Activated T-helper 1 cell treated with anti-CD3 and anti-CD28 coated beads, Interleukin-12 subunit alpha, Interleukin-12 subunit beta, Interleukin-2, Interleukin-4 antibody, amounts not matched to agents 30 ng/mL and 10 ng/mL and 1 ng/mL, durations not matched to agents 14 hours and 24 hours and 36 hours (primary cell): ENCODE measurements around the gene NHS. TPM values are rescaled to one million over a fixed set of nuclear protein-coding genes. Genes with fewer than 3 reads are reported as not detected.
"Not testable (repeated sequence)": the region's sequence is repeated elsewhere in the genome, so short reads cannot be mapped to it uniquely, and the experiment has no call there.

Experiments used
- DNase-seq: peaks from one replicate; pipeline ENCODE4 v3.0.0; 2021; ENCODE audit warnings: low spot score
- H3K27ac Mint-ChIP-seq: one replicate; pipeline ENCODE4 v1.8.0; 2021; ENCODE audit warnings: mild to moderate bottlenecking, mixed read lengths
- H3K27me3 Mint-ChIP-seq: one replicate; pipeline ENCODE4 v1.8.0; 2022; ENCODE audit warnings: mild to moderate bottlenecking, moderate library complexity, mixed read lengths; ENCODE audit not compliant: insufficient read depth
- H3K36me3 Mint-ChIP-seq: one replicate; pipeline ENCODE4 v1.8.0; 2021; ENCODE audit warnings: low read depth, mixed read lengths
- H3K4me1 Mint-ChIP-seq: one replicate; pipeline ENCODE4 v1.8.0; 2021; ENCODE audit warnings: low read depth, mixed read lengths
- H3K4me3 Mint-ChIP-seq: one replicate; pipeline ENCODE4 v1.8.0; 2021; ENCODE audit warnings: mild to moderate bottlenecking, moderate library complexity, mixed read lengths
- H3K9me3 Mint-ChIP-seq: one replicate; pipeline ENCODE4 v1.8.0; 2021; ENCODE audit warnings: mixed read lengths
- intact Hi-C: fragments of 100-400 bp; cut with micrococcal nuclease; formaldehyde crosslinking; loops from one replicate; pipeline ENCODE4 v1.15.1; 2024
- total RNA-seq: library from RNA; stranded (reverse); gene quantifications from 2 replicates; pipeline ENCODE4 v1.2.3, GENCODE V29; 2022

NHS gene
- total RNA-seq, 1 donor from 2014 or later = 8.1 TPM

- H3K4me3 Mint-ChIP-seq = no peak overlapping the region
- H3K36me3 Mint-ChIP-seq = no peaks in the 10 kb centered on the region
- intact Hi-C loops = no loop called here
- H3K4me1 Mint-ChIP-seq = no peaks in the 10 kb centered on the region
- no peak overlapping the region for H3K27ac Mint-ChIP-seq
- H3K9me3 Mint-ChIP-seq = no peaks in the 10 kb centered on the region
- no peak for DNase-seq
- H3K27me3 Mint-ChIP-seq = no peaks in the 10 kb centered on the region
These were observed 119.2 kb downstream of the NHS start for GRCh38 chrX:17494216-17494615.

GRCh38 chrX:17495052-17495451 lies 120.1 kb downstream of the NHS start:
- Mint-ChIP-seq H3K27me3 (no peaks in the 10 kb centered on the region), H3K4me1 (no peaks in the 10 kb centered on the region), H3K36me3 (no peaks in the 10 kb centered on the region), H3K9me3 (no peaks in the 10 kb centered on the region), H3K27ac (no peak overlapping the region), H3K4me3 (no peak overlapping the region)
- DNase-seq = no peak
- intact Hi-C loops = no loop called here

DNA sequence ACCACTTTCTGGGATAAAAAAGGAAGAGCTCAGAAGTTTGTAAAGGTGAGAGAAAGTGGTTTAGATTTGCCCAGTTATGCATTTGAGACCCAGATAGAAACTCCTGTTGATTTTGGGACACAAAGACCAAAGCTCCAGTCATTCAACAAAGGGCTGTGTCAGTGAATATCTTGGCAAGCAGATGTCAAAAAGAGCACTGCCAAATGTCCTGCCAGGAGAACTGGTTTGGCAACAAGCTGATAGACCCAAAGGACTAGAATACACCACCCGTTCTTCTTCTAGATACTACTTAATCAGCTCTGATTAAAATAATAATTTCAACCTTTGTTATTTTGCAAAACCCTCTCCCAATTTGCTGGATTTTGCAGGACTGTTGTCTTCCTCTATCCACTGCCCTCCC lies 121.4 kb downstream of the NHS start:
- DNase-seq = no peak
- Mint-ChIP-seq H3K27ac (no peak overlapping the region), H3K27me3 (no peaks in the 10 kb centered on the region), H3K9me3 (no peaks in the 10 kb centered on the region), H3K4me1 (no peaks in the 10 kb centered on the region), H3K4me3 (no peak overlapping the region), H3K36me3 (no peaks in the 10 kb centered on the region)
- intact Hi-C loops = no loop called here

DNA sequence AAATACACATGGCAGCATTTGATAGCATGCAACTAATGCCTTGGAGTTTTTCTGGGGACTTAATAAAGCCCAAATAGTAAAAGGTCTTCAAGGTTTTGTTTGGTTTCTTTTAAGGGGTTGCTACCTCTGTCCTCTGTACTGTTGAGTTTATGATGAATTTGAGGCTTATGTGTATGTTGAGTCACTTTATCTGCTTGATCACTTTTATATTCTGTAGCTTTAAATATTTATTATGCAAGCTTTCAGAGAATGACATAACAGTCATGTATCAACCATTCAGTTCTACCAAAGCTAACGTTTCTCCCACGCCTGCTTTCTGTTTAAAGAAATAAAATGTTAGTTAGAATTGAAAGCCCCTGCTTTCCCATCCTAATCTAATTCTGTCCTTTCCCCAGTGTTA lies 122.2 kb downstream of the NHS start:
- H3K4me1 Mint-ChIP-seq = no peaks in the 10 kb centered on the region
- intact Hi-C loops = no loop called here
- no peaks in the 10 kb centered on the region for H3K9me3 Mint-ChIP-seq
- no peaks in the 10 kb centered on the region for H3K27me3 Mint-ChIP-seq
- H3K27ac Mint-ChIP-seq = no peak overlapping the region
- no peak overlapping the region for H3K4me3 Mint-ChIP-seq
- no peaks in the 10 kb centered on the region for H3K36me3 Mint-ChIP-seq
- DNase-seq = no peak

DNA sequence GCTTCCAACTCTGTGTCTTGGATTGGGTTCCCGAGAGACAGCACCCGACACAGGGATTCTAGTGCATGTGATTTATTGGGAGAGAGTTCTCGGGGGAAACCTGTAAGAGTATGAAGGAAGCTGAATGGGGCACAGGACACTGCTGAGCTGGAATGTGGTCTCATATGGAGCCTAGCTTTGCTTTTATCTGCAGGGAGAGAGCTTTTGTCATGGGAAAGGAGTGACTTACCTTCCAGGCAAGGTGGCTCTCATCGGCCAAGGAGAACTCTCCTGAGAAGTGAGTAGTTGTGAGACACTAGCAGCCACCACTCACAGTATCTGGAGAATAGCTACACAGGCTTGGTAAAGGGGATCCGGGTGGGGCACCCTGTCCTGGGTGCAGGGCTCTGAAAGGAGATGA lies 124.5 kb downstream of the NHS start:
- Mint-ChIP-seq H3K9me3 (no peaks in the 10 kb centered on the region), H3K4me3 (no peak overlapping the region), H3K4me1 (no peaks in the 10 kb centered on the region), H3K27me3 (no peaks in the 10 kb centered on the region), H3K36me3 (no peaks in the 10 kb centered on the region), H3K27ac (no peak overlapping the region)
- DNase-seq = no peak
- intact Hi-C loops = no loop called here

DNA sequence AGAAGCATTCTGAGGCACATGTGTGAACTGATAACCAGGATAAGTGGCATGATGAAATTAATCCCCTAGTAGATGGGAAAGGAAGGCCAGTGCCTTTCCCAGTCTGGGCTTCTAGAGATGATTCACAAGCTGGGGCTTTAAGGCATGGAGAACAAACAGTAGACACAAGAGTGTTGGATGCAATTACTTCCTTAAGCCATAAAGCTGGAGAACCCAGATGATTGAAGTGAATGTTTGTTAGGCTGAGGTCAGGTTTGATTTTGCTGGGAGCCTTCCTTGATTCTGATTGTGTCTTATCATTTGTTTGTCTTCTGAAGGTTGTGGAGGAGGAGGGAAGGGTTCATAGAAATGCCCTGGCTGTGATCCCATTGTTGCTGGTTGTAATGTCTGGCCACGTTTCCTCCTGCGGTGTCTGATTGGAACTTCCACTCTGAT lies 125.2 kb downstream of the NHS start:
- Mint-ChIP-seq H3K36me3 (no peaks in the 10 kb centered on the region), H3K4me3 (no peak overlapping the region), H3K27ac (no peak overlapping the region)

GRCh38 chrX:17501746-17502145 lies 126.7 kb downstream of the NHS start:
- H3K4me3 Mint-ChIP-seq = no peak overlapping the region
- no peak for DNase-seq
- H3K27ac Mint-ChIP-seq = no peak overlapping the region
- H3K9me3 Mint-ChIP-seq = no peaks in the 10 kb centered on the region
- no peaks in the 10 kb centered on the region for H3K36me3 Mint-ChIP-seq
- no peaks in the 10 kb centered on the region for H3K4me1 Mint-ChIP-seq
- intact Hi-C loops = no loop called here
- H3K27me3 Mint-ChIP-seq = no peaks in the 10 kb centered on the region

More for the DNA sequence above, 125.2 kb downstream of the NHS start:
- intact Hi-C loops = no loop called here
- DNase-seq = no peak
- Mint-ChIP-seq H3K27me3 (no peaks in the 10 kb centered on the region), H3K9me3 (no peaks in the 10 kb centered on the region), H3K4me1 (no peaks in the 10 kb centered on the region)

DNA sequence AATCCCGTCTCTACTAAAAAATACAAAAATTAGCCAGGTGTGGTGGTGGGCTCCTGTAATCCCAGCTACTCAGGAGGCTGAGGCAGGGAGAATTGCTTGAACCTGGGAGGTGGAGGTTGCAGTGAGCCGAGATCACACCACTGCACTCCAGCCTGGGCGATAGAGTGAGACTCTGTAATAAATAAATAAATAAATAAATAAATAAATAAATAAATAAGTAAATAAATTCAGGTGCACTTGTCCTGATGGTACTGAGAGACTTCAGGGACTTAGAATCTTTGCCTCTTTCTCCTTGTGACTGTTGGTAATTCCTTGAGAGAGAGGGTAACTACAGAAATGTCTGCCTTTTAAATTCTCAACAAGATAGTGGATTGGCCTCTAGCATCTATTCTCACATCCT lies 131.4 kb downstream of the NHS start:
- H3K36me3 Mint-ChIP-seq, H3K27me3 Mint-ChIP-seq, H3K9me3 Mint-ChIP-seq, H3K4me3 Mint-ChIP-seq, DNase-seq, H3K27ac Mint-ChIP-seq, H3K4me1 Mint-ChIP-seq, intact Hi-C loops: not testable (repeated sequence)

DNA sequence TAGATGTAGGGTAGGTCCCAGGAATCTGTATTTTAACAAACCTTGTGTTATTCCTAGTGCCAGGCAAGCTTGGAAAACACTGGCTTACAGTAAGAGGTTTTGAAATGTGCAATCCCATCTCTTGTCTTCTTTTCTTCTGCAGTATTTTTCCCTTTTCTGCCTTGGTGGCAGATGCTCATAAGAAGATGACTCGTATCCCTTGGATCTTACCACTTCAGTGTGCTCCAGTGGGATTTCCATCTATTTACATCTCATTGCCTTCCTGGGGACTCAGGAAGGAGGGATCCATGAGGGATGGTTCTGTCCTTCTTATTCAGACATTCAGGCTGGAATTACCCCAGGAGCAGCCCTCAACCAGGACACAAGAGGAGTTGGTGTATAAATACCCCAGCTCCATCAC lies 136.6 kb downstream of the NHS start:
- intact Hi-C loops = no loop called here

DNA sequence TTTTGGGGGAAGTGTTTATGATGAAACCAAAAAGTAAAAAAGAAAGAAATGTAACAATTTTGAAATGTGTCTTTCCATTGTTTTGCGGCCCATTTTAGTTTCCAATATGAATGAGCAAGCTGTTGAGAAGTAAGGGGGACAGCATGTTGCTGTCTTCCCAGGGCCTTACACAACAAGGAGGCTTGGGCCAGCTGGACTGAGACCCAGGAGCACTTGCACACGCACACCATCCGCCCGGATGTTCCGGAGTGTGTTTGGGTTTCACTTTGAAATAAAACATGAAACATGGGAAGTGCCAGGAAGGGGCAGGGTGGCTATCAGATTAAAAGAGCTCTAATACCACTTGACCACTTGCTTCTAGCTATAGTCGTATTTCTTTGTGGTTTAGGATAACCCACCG lies 144.4 kb downstream of the NHS start:
- Mint-ChIP-seq H3K36me3 (no peaks in the 10 kb centered on the region), H3K9me3 (no peaks in the 10 kb centered on the region), H3K27ac (no peak overlapping the region), H3K4me3 (no peak overlapping the region), H3K4me1 (no peaks in the 10 kb centered on the region), H3K27me3 (no peaks in the 10 kb centered on the region)
- intact Hi-C loops = no loop called here
- no peak for DNase-seq

More for the DNA sequence above, 136.6 kb downstream of the NHS start:
- no peak for DNase-seq
- Mint-ChIP-seq H3K27ac (no peak overlapping the region), H3K9me3 (no peaks in the 10 kb centered on the region), H3K4me1 (no peaks in the 10 kb centered on the region), H3K27me3 (no peaks in the 10 kb centered on the region), H3K36me3 (no peaks in the 10 kb centered on the region), H3K4me3 (no peak overlapping the region)

DNA sequence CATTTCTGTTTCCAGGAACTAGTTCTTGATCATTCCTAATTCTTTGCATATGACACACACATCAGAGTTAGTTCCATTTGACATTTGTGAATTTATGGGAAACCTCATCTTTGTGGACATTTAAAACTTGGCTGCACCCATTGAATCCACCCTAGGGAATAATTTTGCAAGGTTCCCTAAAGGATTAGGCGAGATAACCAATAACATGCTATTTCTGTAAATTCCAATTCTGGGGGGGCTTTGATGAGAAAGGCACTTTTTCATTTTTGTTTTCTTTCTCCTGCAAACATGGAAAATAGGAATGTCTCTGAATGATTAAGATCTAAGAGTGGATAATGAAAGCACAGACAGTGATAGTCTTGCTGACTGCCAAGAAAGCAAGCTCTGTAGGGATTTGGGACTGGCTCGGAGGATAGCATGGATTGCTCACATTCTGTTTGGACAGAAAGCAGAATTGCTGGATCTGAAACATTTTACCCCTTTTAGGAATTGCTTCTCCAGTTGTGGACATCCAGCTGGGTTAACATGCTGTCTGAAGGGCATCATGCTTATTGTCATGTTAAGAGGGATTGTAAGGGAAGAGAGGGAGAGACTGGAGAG lies 145.1 kb downstream of the NHS start:
- H3K4me3 Mint-ChIP-seq = no peak overlapping the region
- DNase-seq = no peak
- H3K36me3 Mint-ChIP-seq = no peaks in the 10 kb centered on the region
- no peaks in the 10 kb centered on the region for H3K27me3 Mint-ChIP-seq
- no peaks in the 10 kb centered on the region for H3K9me3 Mint-ChIP-seq
- intact Hi-C loops = no loop called here
- H3K27ac Mint-ChIP-seq = no peak overlapping the region
- no peaks in the 10 kb centered on the region for H3K4me1 Mint-ChIP-seq

GRCh38 chrX:17521871-17522693 lies 147.1 kb downstream of the NHS start:
- Mint-ChIP-seq H3K9me3 (no peaks in the 10 kb centered on the region), H3K4me1 (no peaks in the 10 kb centered on the region), H3K4me3 (no peak overlapping the region), H3K27me3 (no peaks in the 10 kb centered on the region), H3K27ac (no peak overlapping the region), H3K36me3 (no peaks in the 10 kb centered on the region)
- DNase-seq = no peak
- intact Hi-C loops = no loop called here

GRCh38 chrX:17525266-17525665 lies 150.3 kb downstream of the NHS start:
- Mint-ChIP-seq H3K36me3 (no peaks in the 10 kb centered on the region), H3K4me3 (no peak overlapping the region), H3K9me3 (no peaks in the 10 kb centered on the region), H3K4me1 (peaks cover 6% of the 10 kb centered on the region), H3K27me3 (no peaks in the 10 kb centered on the region), H3K27ac (no peak overlapping the region)
- DNase-seq = no peak
- intact Hi-C loops = no loop called here
